GM12874 (cell line): Measurements from ENCODE around the gene STAP2.

ENCODE experiments used
- TF ChIP-seq, protein P1 (sequence below): IDR thresholded peaks from 2 replicates; pipeline ENCODE4 v1.5.1; 2011; ENCODE audit warnings: low read depth, mild to moderate bottlenecking, control low read depth, low read length, moderate library complexity; ENCODE audit not compliant: insufficient read depth

STAP2 gene

GRCh38 chr19:4303819-4304537, 34.6 kb downstream of the STAP2 start:
- TF ChIP-seq, protein P1, sequence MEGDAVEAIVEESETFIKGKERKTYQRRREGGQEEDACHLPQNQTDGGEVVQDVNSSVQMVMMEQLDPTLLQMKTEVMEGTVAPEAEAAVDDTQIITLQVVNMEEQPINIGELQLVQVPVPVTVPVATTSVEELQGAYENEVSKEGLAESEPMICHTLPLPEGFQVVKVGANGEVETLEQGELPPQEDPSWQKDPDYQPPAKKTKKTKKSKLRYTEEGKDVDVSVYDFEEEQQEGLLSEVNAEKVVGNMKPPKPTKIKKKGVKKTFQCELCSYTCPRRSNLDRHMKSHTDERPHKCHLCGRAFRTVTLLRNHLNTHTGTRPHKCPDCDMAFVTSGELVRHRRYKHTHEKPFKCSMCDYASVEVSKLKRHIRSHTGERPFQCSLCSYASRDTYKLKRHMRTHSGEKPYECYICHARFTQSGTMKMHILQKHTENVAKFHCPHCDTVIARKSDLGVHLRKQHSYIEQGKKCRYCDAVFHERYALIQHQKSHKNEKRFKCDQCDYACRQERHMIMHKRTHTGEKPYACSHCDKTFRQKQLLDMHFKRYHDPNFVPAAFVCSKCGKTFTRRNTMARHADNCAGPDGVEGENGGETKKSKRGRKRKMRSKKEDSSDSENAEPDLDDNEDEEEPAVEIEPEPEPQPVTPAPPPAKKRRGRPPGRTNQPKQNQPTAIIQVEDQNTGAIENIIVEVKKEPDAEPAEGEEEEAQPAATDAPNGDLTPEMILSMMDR: no peak

- TF ChIP-seq, protein P1: no peak
These were observed 36.4 kb downstream of the STAP2 start, which contains the start of gene TMIGD2 for GRCh38 chr19:4302243-4302640. TMIGD2 (minus strand) TSS chr19:4302389; CDS start chr19:4302385, 4 bp downstream.

- TF ChIP-seq, protein P1: no peak
These were observed 36.9 kb downstream of the STAP2 start for GRCh38 chr19:4301590-4302242.

DNA sequence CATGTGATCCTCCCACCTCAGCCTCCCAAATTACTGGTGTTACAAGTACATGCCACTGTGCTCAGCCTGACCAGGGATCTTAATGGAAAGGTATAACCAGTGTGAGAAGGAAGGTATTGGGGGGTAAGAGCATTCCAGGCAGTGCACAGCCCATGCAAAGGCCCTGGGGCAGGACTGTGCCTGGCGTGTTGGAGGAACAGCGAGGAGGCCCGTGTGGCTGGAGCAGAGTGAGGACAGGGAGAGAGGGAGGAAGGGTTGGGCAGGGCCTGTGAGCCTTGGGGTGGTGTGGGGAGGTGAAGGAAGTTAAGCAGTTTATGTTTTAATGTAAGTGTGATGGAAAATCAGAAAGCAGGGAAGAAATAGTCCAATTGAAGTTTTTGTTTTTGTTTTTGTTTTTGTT, 38.0 kb downstream of the STAP2 start:
- TF ChIP-seq, protein P1: no peak

- TF ChIP-seq, protein P1: no peak
These were observed 39.6 kb downstream of the STAP2 start for GRCh38 chr19:4298810-4299550.

GRCh38 chr19:4297901-4298809, 40.5 kb downstream of the STAP2 start:
- TF ChIP-seq, protein P1: no peak
